ENCODE data around the gene CACNA1G. TPM values are rescaled to one million over a fixed set of nuclear protein-coding genes. Genes with fewer than 3 reads are reported as not detected.
A peak's percentile ranks its signal among the peaks of the same experiment; 100 is the strongest.

The CACNA1G gene
- total RNA-seq, 1 experiment from 2014 or later: 0.13 TPM

DNA sequence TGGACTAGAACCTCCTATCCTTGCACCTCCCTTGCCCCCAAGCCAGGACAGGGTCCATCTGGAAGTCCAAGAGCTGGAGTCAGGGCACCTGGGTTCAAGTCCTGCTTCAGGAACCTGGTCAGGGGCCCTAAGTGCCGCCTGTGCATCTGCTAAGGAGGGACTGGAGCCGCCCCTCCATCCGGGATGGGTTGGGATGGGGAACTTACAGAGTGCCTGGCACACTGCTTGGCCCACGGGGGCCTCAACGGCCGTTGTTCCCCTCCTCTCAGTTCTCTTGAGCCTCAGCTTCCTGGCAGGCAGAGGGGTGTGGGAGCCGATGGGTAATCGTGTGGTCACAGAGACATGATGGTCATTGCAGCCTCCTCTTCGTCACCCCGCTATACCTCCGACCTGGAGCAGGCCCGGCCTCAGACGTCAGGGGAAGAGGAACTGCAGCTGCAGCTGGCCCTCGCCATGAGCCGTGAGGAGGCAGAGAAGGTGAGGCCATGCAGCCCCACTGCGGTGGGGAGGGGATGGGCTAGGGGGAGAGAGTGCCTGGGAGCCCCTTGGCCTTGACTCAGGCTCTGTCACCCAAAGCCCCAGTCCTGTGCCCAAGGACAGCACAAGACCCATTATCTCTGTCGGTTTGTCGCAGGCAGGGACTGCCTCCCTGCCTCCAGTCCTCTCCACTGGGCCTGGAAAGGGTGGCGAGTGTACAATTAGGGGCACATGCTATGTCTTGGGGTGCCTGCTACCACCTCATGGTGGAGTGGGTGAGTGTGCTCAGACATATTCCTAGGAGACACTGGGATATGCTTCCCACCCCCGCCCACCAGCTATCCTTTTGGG, 22.6 kb upstream of the CACNA1G start:
- H3K4me3 ChIP-seq: no peak overlapping the region

GRCh38 chr17:50538549-50539410, 21.7 kb upstream of the CACNA1G start:
- Histone ChIP-seq H3K4me3 (no peak overlapping the region), H3K9me3 (replicated peaks) (no peaks in the 10 kb centered on the region), H3K4me1 (replicated peaks) (peaks cover 19% of the 10 kb centered on the region), H3K27ac (no peak overlapping the region), H3K27me3 (replicated peaks) (peaks cover 16% of the 10 kb centered on the region), H3K36me3 (no peaks in the 10 kb centered on the region)
- no peak for DNase-seq (ENCODE audit: low read depth in 1 of 2, low spot score in 2 of 2)

More for the DNA sequence above, 22.6 kb upstream of the CACNA1G start:
- H3K9me3 ChIP-seq (replicated peaks): no peaks in the 10 kb centered on the region; the same call in 1 of the 2 replicates
- H3K27ac ChIP-seq: no peak overlapping the region
- peaks cover 24% of the 10 kb centered on the region for H3K27me3 ChIP-seq (replicated peaks)
- no peaks in the 10 kb centered on the region for H3K36me3 ChIP-seq
- DNase-seq (ENCODE audit: low read depth in 1 of 2, low spot score in 2 of 2): no peak
- H3K4me1 ChIP-seq (replicated peaks): peaks cover 15% of the 10 kb centered on the region

GRCh38 chr17:50539762-50540559, 20.6 kb upstream of the CACNA1G start:
- Histone ChIP-seq H3K9me3 (replicated peaks) (no peaks in the 10 kb centered on the region), H3K36me3 (no peaks in the 10 kb centered on the region), H3K27me3 (replicated peaks) (peaks cover 6% of the 10 kb centered on the region), H3K4me1 (replicated peaks) (peaks cover 19% of the 10 kb centered on the region), H3K27ac (no peak overlapping the region), H3K4me3 (no peak overlapping the region)
- DNase-seq (ENCODE audit: low read depth in 1 of 2, low spot score in 2 of 2): no peak

DNA sequence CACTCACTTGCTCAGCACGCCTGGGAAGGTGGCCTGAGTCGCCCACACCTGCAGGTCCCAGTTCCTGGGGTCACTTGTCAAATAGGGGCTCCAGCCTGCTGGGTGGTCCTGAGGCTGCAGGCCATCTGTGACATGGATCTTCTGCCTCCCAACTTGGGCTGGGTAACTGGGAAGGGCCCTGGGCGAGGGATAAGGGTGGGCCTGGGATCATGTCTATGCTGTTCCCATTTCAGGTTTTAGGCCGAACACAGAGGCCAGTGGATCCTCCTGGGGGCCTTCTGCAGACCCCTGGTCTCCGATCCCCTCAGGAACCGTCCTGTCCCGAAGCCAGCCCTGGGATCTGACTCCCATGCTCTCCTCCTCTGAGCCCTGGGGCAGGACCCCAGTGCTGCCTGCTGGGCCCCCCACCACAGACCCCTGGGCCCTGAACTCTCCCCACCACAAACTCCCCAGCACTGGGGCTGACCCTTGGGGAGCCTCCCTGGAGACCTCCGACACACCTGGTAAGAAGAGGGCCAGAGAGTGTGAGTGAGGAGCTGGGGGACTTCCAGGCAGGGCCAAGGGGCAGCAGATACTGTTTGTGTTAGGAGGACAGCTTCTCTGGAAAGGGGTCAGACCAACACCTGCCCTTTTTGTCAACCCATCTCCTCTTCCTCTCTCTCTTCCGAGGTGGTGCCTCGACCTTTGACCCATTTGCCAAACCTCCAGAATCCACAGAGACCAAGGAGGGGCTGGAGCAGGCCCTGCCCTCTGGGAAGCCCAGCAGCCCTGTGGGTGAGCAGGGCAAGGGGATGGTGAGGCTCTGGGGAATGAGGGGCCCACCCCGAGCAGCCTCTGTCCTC, 19.7 kb upstream of the CACNA1G start:
- Histone ChIP-seq H3K4me3 (no peak overlapping the region), H3K27ac (no peak overlapping the region)
- no peak for DNase-seq (ENCODE audit: low read depth in 1 of 2, low spot score in 2 of 2)

DNA sequence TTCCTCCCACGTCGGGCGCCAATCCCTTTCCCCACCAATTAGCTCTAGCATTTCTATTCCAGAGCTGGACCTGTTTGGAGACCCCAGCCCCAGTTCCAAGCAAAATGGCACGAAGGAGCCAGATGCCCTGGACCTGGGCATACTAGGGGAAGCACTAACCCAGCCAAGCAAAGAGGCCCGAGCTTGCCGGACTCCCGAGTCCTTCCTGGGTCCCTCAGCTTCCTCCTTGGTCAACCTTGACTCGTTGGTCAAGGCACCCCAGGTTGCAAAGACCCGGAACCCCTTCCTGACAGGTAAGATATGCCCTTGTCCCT, 19.2 kb upstream of the CACNA1G start:
- H3K27me3 ChIP-seq (replicated peaks): no peaks in the 10 kb centered on the region
- no peaks in the 10 kb centered on the region for H3K9me3 ChIP-seq (replicated peaks)
- no peak overlapping the region for H3K27ac ChIP-seq
- peak overlapping the region; percentile 53 for H3K4me3 ChIP-seq
- peaks cover 19% of the 10 kb centered on the region for H3K4me1 ChIP-seq (replicated peaks)
- H3K36me3 ChIP-seq: no peaks in the 10 kb centered on the region
- no peak for DNase-seq (ENCODE audit: low read depth in 1 of 2, low spot score in 2 of 2)

More for the DNA sequence above, 19.7 kb upstream of the CACNA1G start:
- Histone ChIP-seq H3K36me3 (no peaks in the 10 kb centered on the region), H3K27me3 (replicated peaks) (no peaks in the 10 kb centered on the region), H3K4me1 (replicated peaks) (peaks cover 19% of the 10 kb centered on the region), H3K9me3 (replicated peaks) (no peaks in the 10 kb centered on the region)

GRCh38 chr17:50541716-50542688, 18.5 kb upstream of the CACNA1G start:
- no peaks in the 10 kb centered on the region for H3K36me3 ChIP-seq

GRCh38 chr17:50542795-50543774, 17.4 kb upstream of the CACNA1G start:
- H3K4me1 ChIP-seq (replicated peaks): peaks cover 32% of the 10 kb centered on the region
- H3K27ac ChIP-seq: no peak overlapping the region
- H3K9me3 ChIP-seq (replicated peaks): no peaks in the 10 kb centered on the region
- no peak overlapping the region for H3K4me3 ChIP-seq
- no peaks in the 10 kb centered on the region for H3K27me3 ChIP-seq (replicated peaks)
- H3K36me3 ChIP-seq: no peaks in the 10 kb centered on the region
- no peak for DNase-seq (ENCODE audit: low read depth in 1 of 2, low spot score in 2 of 2)

More at GRCh38 chr17:50541716-50542688, 18.5 kb upstream of the CACNA1G start:
- Histone ChIP-seq H3K4me1 (replicated peaks) (peaks cover 23% of the 10 kb centered on the region), H3K27ac (no peak overlapping the region), H3K9me3 (replicated peaks) (no peaks in the 10 kb centered on the region), H3K4me3 (peak overlapping the region; percentile 53), H3K27me3 (replicated peaks) (no peaks in the 10 kb centered on the region)
- DNase-seq (ENCODE audit: low read depth in 1 of 2, low spot score in 2 of 2): peak; percentile 88 to 89

GRCh38 chr17:50544516-50544915, 16.0 kb upstream of the CACNA1G start:
- Histone ChIP-seq H3K36me3 (no peaks in the 10 kb centered on the region), H3K27ac (no peak overlapping the region), H3K4me1 (replicated peaks) (peaks cover 32% of the 10 kb centered on the region), H3K4me3 (no peak overlapping the region), H3K9me3 (replicated peaks) (no peaks in the 10 kb centered on the region), H3K27me3 (replicated peaks) (no peaks in the 10 kb centered on the region)
- DNase-seq (ENCODE audit: low read depth in 1 of 2, low spot score in 2 of 2): no peak

- H3K27me3 ChIP-seq (replicated peaks): no peaks in the 10 kb centered on the region
- no peaks in the 10 kb centered on the region; the same call in 1 of the 2 replicates for H3K36me3 ChIP-seq
- no peak for DNase-seq (ENCODE audit: low read depth in 1 of 2, low spot score in 2 of 2)
Observed at GRCh38 chr17:50545311-50545710, 15.2 kb upstream of the CACNA1G start.

GRCh38 chr17:50546701-50547034, 13.8 kb upstream of the CACNA1G start:
- H3K4me1 ChIP-seq (replicated peaks): peaks cover 28% of the 10 kb centered on the region
- no peaks in the 10 kb centered on the region for H3K27me3 ChIP-seq (replicated peaks)
- H3K27ac ChIP-seq: no peak overlapping the region
- H3K4me3 ChIP-seq: peak overlapping the region; percentile 53
- H3K36me3 ChIP-seq: peaks cover 4% of the 10 kb centered on the region
- no peak for DNase-seq (ENCODE audit: low read depth in 1 of 2, low spot score in 2 of 2)
- no peaks in the 10 kb centered on the region for H3K9me3 ChIP-seq (replicated peaks)

More at GRCh38 chr17:50545311-50545710, 15.2 kb upstream of the CACNA1G start:
- Histone ChIP-seq H3K27ac (no peak overlapping the region), H3K4me3 (no peak overlapping the region), H3K9me3 (replicated peaks) (no peaks in the 10 kb centered on the region), H3K4me1 (replicated peaks) (peaks cover 32% of the 10 kb centered on the region)

- Histone ChIP-seq H3K4me3 (peak within 1 kb of the TSS; percentile 53), H3K4me1 (replicated peaks) (peaks cover 25% of the 10 kb centered on the region), H3K27ac (peak within 1 kb of the TSS; percentile 33), H3K9me3 (replicated peaks) (no peaks in the 10 kb centered on the region), H3K27me3 (replicated peaks) (no peaks in the 10 kb centered on the region), H3K36me3 (peaks cover 4% of the 10 kb centered on the region)
- DNase-seq (ENCODE audit: low read depth in 1 of 2, low spot score in 2 of 2): peak; percentile 85 to 96
Observed at GRCh38 chr17:50547035-50547735, 13.3 kb upstream of the CACNA1G start, which contains the start of gene SPATA20. Gene SPATA20 (plus strand): TSS chr17:50547174. CDS start chr17:50547209, 35 bp downstream.
